ENCODE results near the gene NKAP. TPM values are rescaled to one million over a fixed set of nuclear protein-coding genes. Genes with fewer than 3 reads are reported as not detected.

NKAP gene
- total RNA-seq, 1 donor from 2014 or later = 11.2 TPM

- Mint-ChIP-seq H3K36me3 (no peaks in the 10 kb centered on the region), H3K27ac (no peak overlapping the region), H3K27me3 (ENCODE audit: insufficient read depth, low read depth) (peaks cover 10% of the 10 kb centered on the region), H3K4me1 (no peaks in the 10 kb centered on the region), H3K9me3 (peaks cover 12% of the 10 kb centered on the region), H3K4me3 (peak overlapping the region; percentile 78)
- Histone ChIP-seq H2AFZ (replicated peaks) (peak overlapping the region; percentile 79), H3K4me3 (peak overlapping the region; percentile 52), H3K27ac (no peak overlapping the region), H4K20me1 (ENCODE audit: low read depth) (no peaks in the 10 kb centered on the region), H3K9me3 (ENCODE audit: low read depth) (no peaks in the 10 kb centered on the region), H3K36me3 (no peaks in the 10 kb centered on the region), H3K4me2 (peak overlapping the region; percentile 74), H3K9ac (no peak overlapping the region), H3K27me3 (no peaks in the 10 kb centered on the region), H3F3A (ENCODE audit: low read depth) (no peaks in the 10 kb centered on the region), H3K4me1 (no peaks in the 10 kb centered on the region), H3K79me2 (ENCODE audit: low read depth) (no peaks in the 10 kb centered on the region)
- no peak for TF ChIP-seq EZH2phosphoT487 (IDR thresholded peaks at IDR 0.05)
- TF ChIP-seq, protein P1, sequence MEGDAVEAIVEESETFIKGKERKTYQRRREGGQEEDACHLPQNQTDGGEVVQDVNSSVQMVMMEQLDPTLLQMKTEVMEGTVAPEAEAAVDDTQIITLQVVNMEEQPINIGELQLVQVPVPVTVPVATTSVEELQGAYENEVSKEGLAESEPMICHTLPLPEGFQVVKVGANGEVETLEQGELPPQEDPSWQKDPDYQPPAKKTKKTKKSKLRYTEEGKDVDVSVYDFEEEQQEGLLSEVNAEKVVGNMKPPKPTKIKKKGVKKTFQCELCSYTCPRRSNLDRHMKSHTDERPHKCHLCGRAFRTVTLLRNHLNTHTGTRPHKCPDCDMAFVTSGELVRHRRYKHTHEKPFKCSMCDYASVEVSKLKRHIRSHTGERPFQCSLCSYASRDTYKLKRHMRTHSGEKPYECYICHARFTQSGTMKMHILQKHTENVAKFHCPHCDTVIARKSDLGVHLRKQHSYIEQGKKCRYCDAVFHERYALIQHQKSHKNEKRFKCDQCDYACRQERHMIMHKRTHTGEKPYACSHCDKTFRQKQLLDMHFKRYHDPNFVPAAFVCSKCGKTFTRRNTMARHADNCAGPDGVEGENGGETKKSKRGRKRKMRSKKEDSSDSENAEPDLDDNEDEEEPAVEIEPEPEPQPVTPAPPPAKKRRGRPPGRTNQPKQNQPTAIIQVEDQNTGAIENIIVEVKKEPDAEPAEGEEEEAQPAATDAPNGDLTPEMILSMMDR (IDR thresholded peaks at IDR 0.05) = peak; percentile 63
- DNase-seq (ENCODE audit: low spot score) = peak; percentile 83
Measured at GRCh38 chrX:119887721-119888425, 55.7 kb downstream of the NKAP start.

DNA sequence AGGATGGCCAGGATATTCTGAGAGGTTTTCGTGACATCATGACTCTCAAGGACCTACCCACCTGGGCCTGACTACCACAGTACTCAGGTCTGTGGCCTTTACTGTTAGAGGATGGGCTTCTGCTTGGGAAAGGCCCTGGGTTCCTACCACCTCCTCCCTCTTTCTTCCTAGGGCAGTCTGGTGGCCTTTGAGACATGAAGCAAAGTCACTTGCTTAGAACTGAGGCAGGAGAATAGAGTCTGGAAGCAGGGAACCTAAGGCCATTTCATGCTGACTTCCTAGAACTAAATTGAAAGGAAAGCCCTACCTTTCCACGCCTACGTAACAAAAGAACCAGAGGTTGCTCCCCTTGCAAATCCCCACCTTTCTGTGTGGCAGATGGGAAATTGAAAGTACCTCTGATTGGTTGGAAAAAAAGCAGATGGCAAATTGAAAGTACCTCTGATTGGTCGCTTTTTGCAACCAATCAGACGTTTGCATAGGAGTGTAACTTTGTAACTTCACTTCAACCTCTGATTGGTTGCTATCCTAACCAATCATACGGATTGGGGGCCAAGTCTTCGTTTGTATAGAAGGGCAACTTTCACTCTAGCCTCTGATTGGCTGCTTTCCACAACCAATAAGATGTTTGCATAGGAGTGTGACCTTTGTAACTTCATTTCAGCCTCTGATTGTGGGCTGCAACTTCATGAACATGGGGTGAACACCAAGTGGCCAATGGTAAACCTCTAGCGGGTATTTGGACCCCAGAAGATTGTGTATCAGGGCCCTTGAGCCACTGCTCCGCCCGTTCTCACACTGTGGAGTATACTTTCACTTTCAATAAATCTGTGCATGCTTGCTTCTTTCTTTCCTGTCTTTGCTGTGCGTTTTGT lies 57.8 kb downstream of the NKAP start:
- Mint-ChIP-seq H3K27ac (no peak overlapping the region), H3K9me3 (peaks cover 6% of the 10 kb centered on the region), H3K36me3 (no peaks in the 10 kb centered on the region), H3K27me3 (ENCODE audit: insufficient read depth, low read depth) (peaks cover 8% of the 10 kb centered on the region), H3K4me3 (no peak overlapping the region), H3K4me1 (no peaks in the 10 kb centered on the region)
- no peaks in the 10 kb centered on the region for H3K79me2 ChIP-seq (ENCODE audit: low read depth)
- no peak overlapping the region for H2AFZ ChIP-seq (replicated peaks)
- H3K27ac ChIP-seq = no peak overlapping the region
- DNase-seq (ENCODE audit: low spot score) = no peak
- no peaks in the 10 kb centered on the region for H3F3A ChIP-seq (ENCODE audit: low read depth)
- H4K20me1 ChIP-seq (ENCODE audit: low read depth) = no peaks in the 10 kb centered on the region
- TF ChIP-seq EZH2 (IDR thresholded peaks at IDR 0.05) = no peak
- TF ChIP-seq EZH2phosphoT487 (IDR thresholded peaks at IDR 0.05) = no peak
- TF ChIP-seq, protein P1 (IDR thresholded peaks at IDR 0.05) = no peak
- H3K4me2 ChIP-seq = no peak overlapping the region
- H3K9me3 ChIP-seq (ENCODE audit: low read depth) = no peaks in the 10 kb centered on the region
- H3K9ac ChIP-seq = no peak overlapping the region
- no peaks in the 10 kb centered on the region for H3K36me3 ChIP-seq
- no peaks in the 10 kb centered on the region for H3K27me3 ChIP-seq
- no peaks in the 10 kb centered on the region for H3K4me1 ChIP-seq
- no peak overlapping the region for H3K4me3 ChIP-seq

GRCh38 chrX:119880552-119881437 lies 62.8 kb downstream of the NKAP start:
- Histone ChIP-seq H3K4me3 (no peak overlapping the region), H3K4me2 (no peak overlapping the region), H3K27me3 (no peaks in the 10 kb centered on the region), H3K9ac (no peak overlapping the region), H3K36me3 (no peaks in the 10 kb centered on the region), H3K27ac (no peak overlapping the region), H3K79me2 (ENCODE audit: low read depth) (no peaks in the 10 kb centered on the region), H3K9me3 (ENCODE audit: low read depth) (no peaks in the 10 kb centered on the region), H3K4me1 (no peaks in the 10 kb centered on the region), H3F3A (ENCODE audit: low read depth) (no peaks in the 10 kb centered on the region), H2AFZ (replicated peaks) (no peak overlapping the region), H4K20me1 (ENCODE audit: low read depth) (no peaks in the 10 kb centered on the region)
- no peak overlapping the region for H3K27ac Mint-ChIP-seq
- peak; percentile 52 for DNase-seq (ENCODE audit: low spot score)
- no peaks in the 10 kb centered on the region for H3K27me3 Mint-ChIP-seq (ENCODE audit: insufficient read depth, low read depth)
- TF ChIP-seq, protein P1 (IDR thresholded peaks at IDR 0.05) = peak; percentile 54
- no peak for TF ChIP-seq EZH2 (IDR thresholded peaks at IDR 0.05)
- TF ChIP-seq EZH2phosphoT487 (IDR thresholded peaks at IDR 0.05) = no peak
- no peak overlapping the region for H3K4me3 Mint-ChIP-seq
- H3K36me3 Mint-ChIP-seq = peaks cover 2% of the 10 kb centered on the region
- H3K4me1 Mint-ChIP-seq = no peaks in the 10 kb centered on the region
- peaks cover 8% of the 10 kb centered on the region for H3K9me3 Mint-ChIP-seq
